ENCODE measurements around the gene SLC6A13.

GRCh38 chr12:195156-195555 is 67.5 kb downstream of the SLC6A13 start:
- TF ChIP-seq CTCF (IDR thresholded peaks at IDR 0.05) (no peak), POLR2A (IDR thresholded peaks at IDR 0.05) (no peak)
